OCI-LY1 (cell line): ENCODE data around the gene NELL2.

Source experiments
- EZH2 ChIP-seq: fragments of 200-600 bp; sonication (generic), shearing (Covaris generic); IDR thresholded peaks from 2 replicates; pipeline ENCODE4 v1.8.0; 2017; ENCODE audit warnings: borderline replicate concordance, mixed run types, mild to moderate bottlenecking, antibody characterized with exemption, low read length, moderate library complexity, mixed read lengths
- TF ChIP-seq, protein P1 (sequence below): fragments of 200-600 bp; sonication (generic), shearing (Covaris generic); IDR thresholded peaks from 2 replicates; pipeline ENCODE4 v1.5.1; 2017; ENCODE audit warnings: mild to moderate bottlenecking, antibody characterized with exemption, low read length, moderate library complexity, mixed read lengths

DNA sequence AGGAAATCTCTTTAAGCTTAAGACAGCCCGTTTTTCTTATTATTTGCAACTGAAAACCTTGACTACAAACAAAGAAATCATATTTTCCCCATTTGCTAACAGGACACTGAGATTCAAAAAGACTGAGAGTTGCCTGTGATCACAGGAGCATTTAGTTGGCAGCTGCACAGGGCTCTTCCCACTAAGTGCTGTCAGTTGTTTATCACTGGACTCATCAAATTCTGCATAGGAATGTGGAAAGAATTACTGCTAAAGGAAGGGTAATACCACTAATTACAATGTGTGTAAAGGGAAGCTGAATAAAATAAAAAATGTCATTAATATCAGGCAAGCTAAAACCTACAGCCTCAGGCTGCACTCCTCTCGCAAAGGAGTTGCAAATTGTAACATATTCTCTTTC lies 226.4 kb downstream of the NELL2 start:
- TF ChIP-seq, protein P1, sequence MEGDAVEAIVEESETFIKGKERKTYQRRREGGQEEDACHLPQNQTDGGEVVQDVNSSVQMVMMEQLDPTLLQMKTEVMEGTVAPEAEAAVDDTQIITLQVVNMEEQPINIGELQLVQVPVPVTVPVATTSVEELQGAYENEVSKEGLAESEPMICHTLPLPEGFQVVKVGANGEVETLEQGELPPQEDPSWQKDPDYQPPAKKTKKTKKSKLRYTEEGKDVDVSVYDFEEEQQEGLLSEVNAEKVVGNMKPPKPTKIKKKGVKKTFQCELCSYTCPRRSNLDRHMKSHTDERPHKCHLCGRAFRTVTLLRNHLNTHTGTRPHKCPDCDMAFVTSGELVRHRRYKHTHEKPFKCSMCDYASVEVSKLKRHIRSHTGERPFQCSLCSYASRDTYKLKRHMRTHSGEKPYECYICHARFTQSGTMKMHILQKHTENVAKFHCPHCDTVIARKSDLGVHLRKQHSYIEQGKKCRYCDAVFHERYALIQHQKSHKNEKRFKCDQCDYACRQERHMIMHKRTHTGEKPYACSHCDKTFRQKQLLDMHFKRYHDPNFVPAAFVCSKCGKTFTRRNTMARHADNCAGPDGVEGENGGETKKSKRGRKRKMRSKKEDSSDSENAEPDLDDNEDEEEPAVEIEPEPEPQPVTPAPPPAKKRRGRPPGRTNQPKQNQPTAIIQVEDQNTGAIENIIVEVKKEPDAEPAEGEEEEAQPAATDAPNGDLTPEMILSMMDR: no peak
- no peak for TF ChIP-seq EZH2
